Duodenal mucosa (tissue), 2 donors: ENCODE data around the gene DBH.

Experiments used
- H3K27ac ChIP-seq: one replicate; pipeline ENCODE4 v1.7.0; 2013; ENCODE audit warnings: low read depth, low read length
- H3K27me3 ChIP-seq, 2 donors: one replicate each; pipeline ENCODE4 v1.7.0; 2013; ENCODE audit warnings: low read length in 2 of 2, control low read depth in 1 of 2; ENCODE audit not compliant: insufficient read depth in 2 of 2, control insufficient read depth in 1 of 2
- H3K36me3 ChIP-seq, 2 donors: one replicate each; pipeline ENCODE4 v1.7.0; 2013; ENCODE audit warnings: low read length in 2 of 2, control low read depth in 1 of 2; ENCODE audit not compliant: insufficient read depth in 2 of 2, control insufficient read depth in 1 of 2
- H3K4me1 ChIP-seq, 2 donors: one replicate each; pipeline ENCODE4 v1.7.0; 2013; ENCODE audit warnings: low read length in 2 of 2, control low read depth in 1 of 2; ENCODE audit not compliant: insufficient read depth in 2 of 2, control insufficient read depth in 1 of 2
- H3K4me3 ChIP-seq, 2 donors: one replicate each; pipeline ENCODE4 v1.7.0; 2013; ENCODE audit warnings: low read length in 2 of 2, low read depth in 1 of 2
- H3K9ac ChIP-seq, 2 donors: one replicate each; pipeline ENCODE4 v1.7.0; 2013; ENCODE audit warnings: low read length in 2 of 2, low read depth in 1 of 2
- H3K9me3 ChIP-seq, 2 donors: one replicate each; pipeline ENCODE4 v1.7.0; 2013; ENCODE audit warnings: low read length in 2 of 2, control low read depth in 1 of 2; ENCODE audit not compliant: control insufficient read depth in 1 of 2

Gene DBH

DNA sequence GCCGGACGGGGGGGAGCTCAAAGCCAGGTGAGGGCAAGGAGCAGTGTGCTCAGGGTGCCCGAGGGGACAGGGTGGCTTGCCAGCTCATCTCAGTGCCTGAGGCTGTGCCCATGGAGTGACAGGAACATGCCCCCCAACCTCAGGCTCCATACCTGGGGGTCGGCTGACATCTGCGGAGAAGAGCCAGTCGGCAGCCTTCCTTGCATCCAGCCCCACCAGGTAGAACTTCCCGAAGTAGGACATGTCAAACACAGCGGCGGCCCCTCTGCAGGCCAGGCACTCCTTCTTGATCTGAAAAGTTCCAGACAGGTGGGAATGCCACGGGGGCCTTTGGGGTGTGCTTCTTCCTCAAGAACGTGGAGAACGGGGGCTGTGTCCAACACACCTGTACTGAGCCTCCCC, 59.9 kb downstream of the DBH start:
- no peak overlapping the region for H3K27ac ChIP-seq
- peaks cover 0 to 4% of the 10 kb centered on the region in 2 donors for H3K4me1 ChIP-seq
- peaks cover 2 to 3% of the 10 kb centered on the region in 2 donors for H3K27me3 ChIP-seq
- no peak overlapping the region for H3K9ac ChIP-seq
- no peaks in the 10 kb centered on the region for H3K36me3 ChIP-seq
- H3K9me3 ChIP-seq: no peaks in the 10 kb centered on the region
- H3K4me3 ChIP-seq: no peak overlapping the region

DNA sequence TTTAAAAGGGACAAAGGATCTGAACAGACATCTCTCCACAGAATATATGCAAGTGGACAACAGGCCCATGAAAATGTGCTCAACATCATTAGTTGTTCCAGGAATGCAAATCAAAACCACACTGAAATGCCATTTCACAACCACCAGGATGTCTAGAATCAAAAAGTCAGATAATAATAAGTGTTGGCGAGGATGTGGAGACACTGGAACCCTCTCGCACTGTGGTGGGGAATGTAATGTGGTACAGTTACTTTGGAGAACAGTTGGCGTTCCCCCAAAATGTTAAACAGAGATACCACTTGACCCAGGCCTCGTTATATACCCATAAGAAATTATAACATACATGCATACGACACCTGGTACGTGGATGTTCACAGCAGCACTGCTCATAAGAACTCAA, 63.4 kb downstream of the DBH start:
- H3K4me3 ChIP-seq: no peak overlapping the region
- H3K9ac ChIP-seq: no peak overlapping the region
- H3K4me1 ChIP-seq: peaks cover 6 to 22% of the 10 kb centered on the region in 2 donors
- no peak overlapping the region for H3K27ac ChIP-seq
- peaks cover 3 to 22% of the 10 kb centered on the region in 2 donors for H3K27me3 ChIP-seq
- no peaks in the 10 kb centered on the region for H3K9me3 ChIP-seq
- H3K36me3 ChIP-seq: no peaks in the 10 kb centered on the region

DNA sequence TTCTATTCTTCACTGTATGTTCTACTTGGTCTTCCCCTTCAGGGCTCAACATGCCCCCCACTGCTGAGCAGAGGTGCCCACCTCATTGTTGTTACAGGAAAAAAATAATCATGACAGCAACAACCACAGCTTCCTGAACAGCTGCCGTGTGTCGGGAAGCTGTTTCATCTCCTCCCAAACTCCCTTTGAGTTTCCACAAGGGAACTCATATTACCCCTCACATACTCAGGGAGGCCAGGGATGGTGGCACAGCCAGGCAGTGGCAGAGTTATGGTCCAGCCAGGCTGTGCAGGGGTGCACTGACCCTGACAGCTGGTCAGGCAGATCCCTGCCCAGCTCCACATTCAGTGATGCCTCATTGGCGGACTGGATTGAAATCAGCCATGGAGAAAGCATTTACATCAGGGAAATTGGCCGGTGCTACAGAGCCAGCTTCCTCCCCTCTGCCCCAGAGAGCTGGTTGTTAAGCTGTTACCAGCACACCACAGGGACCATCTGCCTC, 64.7 kb downstream of the DBH start:
- no peaks in the 10 kb centered on the region for H3K36me3 ChIP-seq
- no peak overlapping the region for H3K9ac ChIP-seq
- peaks cover 6 to 22% of the 10 kb centered on the region in 2 donors for H3K4me1 ChIP-seq
- no peak overlapping the region for H3K27ac ChIP-seq
- peaks cover 3 to 22% of the 10 kb centered on the region in 2 donors for H3K27me3 ChIP-seq
- peak overlapping the region in 1 of 2 donors; percentile 6 for H3K4me3 ChIP-seq
- H3K9me3 ChIP-seq: no peaks in the 10 kb centered on the region

DNA sequence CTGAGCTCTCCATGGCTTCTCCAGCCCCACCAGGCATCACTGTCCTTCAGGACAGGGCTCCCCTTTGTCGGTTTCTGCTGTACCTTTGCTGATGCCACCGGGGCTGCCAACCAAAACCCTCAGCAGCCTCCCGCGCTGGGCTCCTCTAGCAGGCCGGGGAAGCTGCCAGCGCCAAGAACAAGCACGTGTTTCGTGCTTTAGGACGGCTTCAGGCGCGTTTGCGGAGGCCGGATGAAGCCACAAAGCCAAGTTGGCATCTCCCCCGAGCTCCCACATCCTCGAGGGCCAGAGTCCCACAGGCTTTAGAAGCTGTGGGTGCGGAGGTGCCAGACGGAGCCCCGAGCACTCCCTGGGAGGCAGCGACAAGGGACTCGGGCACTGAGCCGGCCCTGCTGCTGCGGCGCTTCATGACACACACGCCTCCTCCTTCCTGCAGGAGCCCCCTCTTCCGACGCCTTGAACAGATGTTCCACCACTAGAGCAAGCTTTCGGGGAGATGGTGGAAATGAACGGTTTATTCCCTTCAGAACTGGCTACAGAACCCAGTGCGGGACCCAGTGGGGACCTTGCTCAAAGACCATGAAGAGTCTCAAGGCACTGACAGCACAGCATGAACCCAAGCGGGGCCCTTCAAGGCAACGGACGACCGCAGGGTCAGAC, 65.3 kb downstream of the DBH start:
- Histone ChIP-seq H3K4me1 (peaks cover 6 to 22% of the 10 kb centered on the region in 2 donors), H3K9ac (no peak overlapping the region), H3K27me3 (peaks cover 3 to 22% of the 10 kb centered on the region in 2 donors), H3K4me3 (peak overlapping the region in 1 of 2 donors; percentile 6), H3K9me3 (no peaks in the 10 kb centered on the region), H3K27ac (peak overlapping the region; percentile 10), H3K36me3 (no peaks in the 10 kb centered on the region)

DNA sequence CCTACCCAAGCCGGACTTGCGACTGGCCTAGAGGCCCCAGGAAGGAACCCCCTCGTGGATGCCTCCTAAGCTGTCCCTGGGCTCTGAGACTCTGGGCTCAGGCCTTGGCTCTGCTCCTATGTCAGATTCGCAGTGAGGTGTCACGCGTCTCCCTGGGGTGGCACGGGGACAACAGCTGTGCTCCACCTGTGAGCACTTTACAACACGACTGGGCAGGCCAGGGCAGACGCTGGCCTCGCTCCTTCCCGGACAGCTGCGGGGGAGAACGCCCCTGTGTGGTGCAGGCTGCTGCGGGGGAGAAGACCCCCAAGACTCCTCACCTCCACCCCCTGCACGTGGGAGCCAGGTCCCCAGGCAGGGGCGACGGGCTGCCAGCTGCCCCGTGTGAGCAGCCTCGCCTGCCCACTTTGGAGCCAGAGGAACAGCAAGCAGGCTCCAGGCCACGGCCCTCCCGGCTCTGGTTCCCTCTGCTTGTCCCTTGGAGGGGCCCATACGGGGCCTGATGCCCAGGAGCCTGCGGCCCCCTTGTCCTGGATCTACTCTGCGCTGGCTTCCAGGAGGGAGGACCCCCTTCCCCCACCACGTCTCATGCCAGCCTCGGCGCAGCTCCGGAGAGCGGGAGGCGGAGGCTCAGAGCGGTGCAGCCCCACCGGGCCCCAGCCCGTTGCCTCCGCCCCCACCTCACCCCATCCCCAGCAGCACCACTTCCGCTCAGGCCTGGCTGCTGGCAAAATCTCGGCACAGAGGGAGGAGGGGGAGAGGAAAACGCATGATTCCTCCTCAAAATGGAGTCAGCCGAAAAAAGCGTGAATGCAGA, 66.0 kb downstream of the DBH start:
- no peak overlapping the region for H3K27ac ChIP-seq
- peaks cover 3 to 22% of the 10 kb centered on the region in 2 donors for H3K27me3 ChIP-seq
- H3K4me1 ChIP-seq: peaks cover 6 to 22% of the 10 kb centered on the region in 2 donors
- no peaks in the 10 kb centered on the region for H3K9me3 ChIP-seq
- H3K4me3 ChIP-seq: peak overlapping the region; percentile 16 to 51
- no peak overlapping the region for H3K9ac ChIP-seq
- H3K36me3 ChIP-seq: no peaks in the 10 kb centered on the region

DNA sequence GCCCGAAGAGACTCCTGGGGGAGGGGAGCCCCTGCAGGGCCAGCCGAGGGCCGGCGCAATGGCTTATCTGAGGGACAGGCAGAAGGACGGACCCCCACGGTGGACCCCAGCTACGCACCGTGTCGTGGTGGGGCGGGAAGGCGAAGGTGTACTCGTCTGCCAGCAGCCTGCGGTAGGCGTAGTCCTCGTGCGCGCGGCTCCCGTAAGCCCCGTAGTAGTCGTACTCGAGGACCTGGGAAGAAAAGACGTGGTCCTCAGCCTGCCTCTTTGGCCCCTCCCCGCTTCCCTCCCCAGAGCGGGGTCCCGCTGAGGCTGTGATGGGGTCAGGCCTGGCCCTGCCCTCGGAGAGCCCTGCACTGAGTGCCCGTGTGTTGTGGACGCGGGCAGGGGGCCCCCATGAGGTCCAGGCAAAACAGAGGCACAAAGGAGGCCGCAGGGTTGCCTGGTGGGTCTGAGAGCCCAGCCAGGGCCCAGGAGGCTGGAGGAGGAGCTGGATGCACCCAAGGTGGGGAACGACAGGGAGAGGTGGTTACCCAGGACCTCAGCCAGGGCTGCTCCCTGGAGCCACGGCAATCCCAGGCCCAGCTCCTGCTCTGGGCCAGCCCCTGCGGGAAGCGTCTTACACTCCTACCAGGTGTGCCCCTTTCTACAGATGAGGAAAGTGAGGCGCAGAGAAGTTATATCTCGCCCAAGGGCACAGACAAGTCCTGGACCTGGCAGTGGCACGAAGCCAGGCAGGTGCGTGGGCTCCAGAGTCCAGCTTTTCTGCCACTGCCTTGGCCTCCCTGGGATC, 66.8 kb downstream of the DBH start:
- Histone ChIP-seq H3K4me3 (peak overlapping the region; percentile 16 to 51), H3K4me1 (peaks cover 6 to 22% of the 10 kb centered on the region in 2 donors), H3K27ac (no peak overlapping the region), H3K9ac (no peak overlapping the region), H3K27me3 (peaks cover 3 to 22% of the 10 kb centered on the region in 2 donors), H3K36me3 (no peaks in the 10 kb centered on the region), H3K9me3 (no peaks in the 10 kb centered on the region)

DNA sequence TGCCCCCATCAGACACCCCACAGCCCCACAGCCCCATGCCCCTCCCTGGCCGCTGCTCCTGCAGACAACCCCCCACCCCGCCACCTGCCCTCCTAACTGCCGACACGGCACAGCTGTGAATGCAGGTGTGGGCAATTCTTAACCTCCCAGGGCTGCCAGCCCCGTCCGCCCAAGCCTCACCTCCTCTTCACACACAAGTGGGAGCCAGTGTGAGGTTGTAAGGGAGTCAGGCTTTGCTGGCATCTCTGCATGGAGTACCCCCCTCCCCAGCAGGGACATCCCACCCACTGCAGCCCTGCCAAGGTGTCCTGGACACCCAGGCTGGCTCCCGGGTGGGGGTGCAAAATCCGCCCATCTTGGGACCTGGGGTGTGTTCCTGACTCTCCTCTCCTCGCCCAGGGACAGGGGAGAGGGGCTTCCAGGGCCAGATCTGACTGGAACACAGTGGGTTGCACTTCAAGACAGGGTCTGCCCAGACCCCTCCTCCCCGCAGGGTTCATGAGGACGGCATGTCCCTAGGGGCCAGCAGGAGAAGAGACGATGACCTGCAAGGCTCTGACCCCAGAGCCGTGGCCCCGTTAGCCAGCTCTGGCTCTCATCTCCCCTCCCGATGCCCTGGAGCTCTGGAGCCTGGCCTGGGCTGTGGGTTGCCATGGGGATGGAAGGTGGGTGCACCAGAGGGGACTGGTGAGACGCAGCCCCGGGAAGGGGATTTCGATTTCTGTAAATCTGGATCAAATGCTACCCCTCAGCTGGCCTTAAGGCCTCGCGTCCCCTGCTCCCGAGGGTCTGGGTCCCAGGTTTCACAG, 67.6 kb downstream of the DBH start:
- H3K4me1 ChIP-seq: peaks cover 6 to 22% of the 10 kb centered on the region in 2 donors

DNA sequence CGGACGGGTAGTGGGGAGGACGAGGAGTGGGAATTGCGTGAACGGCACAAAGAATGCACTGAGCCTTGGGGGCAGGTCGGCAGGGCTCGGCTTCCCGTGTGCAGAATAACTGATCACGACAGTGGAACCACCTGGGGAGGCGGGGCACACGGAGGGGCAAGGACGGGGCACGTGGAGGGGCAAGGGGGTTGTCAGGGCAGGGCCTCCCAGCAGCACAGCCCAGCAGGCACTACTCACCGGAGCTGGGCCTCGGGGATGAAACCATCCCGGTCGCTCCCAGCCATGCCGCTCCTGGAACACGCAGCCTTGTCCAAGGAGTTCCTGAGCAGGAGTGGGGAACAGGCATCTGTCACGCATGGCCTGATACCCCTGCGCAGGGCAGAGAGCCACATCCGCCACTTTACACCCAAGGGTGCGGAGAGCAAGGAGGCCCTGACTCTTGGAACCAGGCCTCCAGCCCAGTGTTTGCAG, 68.6 kb downstream of the DBH start:
- Histone ChIP-seq H3K4me1 (peaks cover 6 to 22% of the 10 kb centered on the region in 2 donors), H3K4me3 (no peak overlapping the region), H3K9me3 (no peaks in the 10 kb centered on the region), H3K27me3 (peaks cover 3 to 22% of the 10 kb centered on the region in 2 donors), H3K27ac (no peak overlapping the region), H3K9ac (no peak overlapping the region), H3K36me3 (no peaks in the 10 kb centered on the region)

More for the DNA sequence above, 67.6 kb downstream of the DBH start:
- Histone ChIP-seq H3K27ac (no peak overlapping the region), H3K4me3 (no peak overlapping the region), H3K36me3 (no peaks in the 10 kb centered on the region), H3K27me3 (peaks cover 3 to 22% of the 10 kb centered on the region in 2 donors), H3K9me3 (no peaks in the 10 kb centered on the region), H3K9ac (no peak overlapping the region)

DNA sequence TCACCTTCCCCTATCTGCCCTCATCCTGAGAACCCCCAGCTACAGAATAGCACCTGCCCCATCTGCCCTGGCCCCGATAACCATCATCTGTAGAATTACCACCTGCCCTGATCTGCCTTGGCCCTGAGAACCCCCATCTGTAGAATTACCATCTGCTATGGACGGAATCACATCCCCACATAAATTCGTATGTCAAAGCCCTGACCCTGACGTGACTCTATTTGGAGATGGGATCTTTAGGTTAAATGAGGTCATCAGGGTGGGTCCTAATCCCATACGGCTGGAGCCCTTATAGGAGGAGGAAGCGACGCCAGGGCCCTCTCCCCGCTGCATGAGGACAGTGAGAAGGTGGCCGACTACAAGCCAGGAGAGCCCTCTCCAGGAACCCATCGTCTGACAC, 69.4 kb downstream of the DBH start:
- Histone ChIP-seq H3K27me3 (peaks cover 3 to 22% of the 10 kb centered on the region in 2 donors), H3K36me3 (no peaks in the 10 kb centered on the region), H3K4me3 (no peak overlapping the region), H3K4me1 (peaks cover 6 to 22% of the 10 kb centered on the region in 2 donors), H3K27ac (no peak overlapping the region), H3K9ac (no peak overlapping the region), H3K9me3 (no peaks in the 10 kb centered on the region)
